GM19240 (cell line): ENCODE data around the gene GSN.

Source experiments
- DNase-seq: peaks from one replicate; pipeline ENCODE4 v3.0.0; 2011; ENCODE audit warnings: low spot score; ENCODE audit not compliant: insufficient read length

The GSN gene

GRCh38 chr9:121350036-121350435, 82.1 kb downstream of the GSN start:
- DNase-seq = no peak

- no peak for DNase-seq
Observed at GRCh38 chr9:121350993-121351561, 83.1 kb downstream of the GSN start.

DNA sequence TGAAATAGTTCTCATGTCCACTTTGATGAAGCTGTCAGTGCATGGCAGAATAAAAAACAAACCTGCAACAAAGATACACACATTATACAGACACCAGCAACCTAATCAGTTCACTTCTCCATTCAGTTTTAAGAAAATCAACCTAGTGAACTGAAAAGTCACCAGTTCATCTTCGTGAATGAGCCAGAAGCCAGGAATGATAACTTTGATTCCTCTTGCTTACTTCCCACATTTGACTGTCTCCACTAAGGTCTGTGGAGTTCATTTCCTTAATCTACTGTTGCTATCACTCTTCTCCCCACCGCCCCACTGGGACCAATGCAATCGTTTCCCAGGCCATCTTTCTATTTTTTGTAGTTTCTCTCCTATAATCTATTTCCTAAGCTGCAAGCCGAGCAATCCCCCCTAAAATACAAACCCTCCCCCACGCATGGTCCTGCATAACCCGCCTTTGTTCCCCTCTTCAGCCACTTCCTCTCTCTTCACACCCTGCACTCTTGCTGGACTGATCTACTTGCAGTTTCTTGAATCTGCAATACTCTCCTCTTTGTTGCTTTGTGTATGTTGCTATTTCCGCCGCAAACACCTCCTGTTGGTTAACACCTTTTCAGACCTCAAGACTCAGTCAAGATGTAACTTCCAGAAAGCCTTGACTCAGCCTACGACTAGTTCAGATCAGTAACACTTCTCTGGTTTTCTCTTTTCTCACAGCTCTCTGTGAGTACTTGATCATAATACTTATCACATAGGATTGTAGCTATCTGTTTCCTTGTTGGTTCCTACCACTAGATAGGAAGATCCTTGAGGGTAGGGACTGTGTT, 85.5 kb downstream of the GSN start:
- no peak for DNase-seq

- DNase-seq = no peak
Observed at GRCh38 chr9:121354141-121354540, 86.2 kb downstream of the GSN start.

GRCh38 chr9:121354762-121355161, 86.8 kb downstream of the GSN start:
- no peak for DNase-seq

- DNase-seq = no peak
Observed at GRCh38 chr9:121357011-121357410, 89.0 kb downstream of the GSN start.

GRCh38 chr9:121358751-121359150, 90.8 kb downstream of the GSN start:
- no peak for DNase-seq

- no peak for DNase-seq
Observed at GRCh38 chr9:121359351-121360294, 91.7 kb downstream of the GSN start.

- DNase-seq = no peak
Observed at GRCh38 chr9:121360601-121361374, 92.8 kb downstream of the GSN start.

GRCh38 chr9:121362813-121363621, 95.1 kb downstream of the GSN start:
- DNase-seq = no peak

- DNase-seq = no peak
Observed at GRCh38 chr9:121363622-121363961, 95.6 kb downstream of the GSN start.

GRCh38 chr9:121364077-121364476, 96.1 kb downstream of the GSN start:
- no peak for DNase-seq

DNA sequence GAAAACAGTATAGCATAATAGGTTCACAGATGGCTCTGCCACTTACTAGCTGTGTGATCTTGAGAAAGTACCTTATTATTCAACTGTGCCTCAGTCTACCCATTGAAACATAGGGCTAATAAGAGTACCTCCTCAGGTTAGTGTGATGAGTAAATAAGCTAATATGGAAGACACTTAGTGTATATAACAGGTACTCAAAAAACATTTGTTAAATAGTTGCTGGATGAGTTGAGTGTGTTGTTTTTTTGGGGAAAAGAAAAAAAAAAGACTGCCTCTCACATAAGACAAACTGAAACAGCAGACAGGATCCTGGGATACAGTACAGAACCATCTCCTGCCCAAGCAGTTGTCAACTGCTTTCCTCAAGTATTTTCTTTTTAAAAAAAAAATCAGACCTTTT, 96.9 kb downstream of the GSN start:
- DNase-seq = no peak

- no peak for DNase-seq
Observed at GRCh38 chr9:121365564-121365963, 97.6 kb downstream of the GSN start.

GRCh38 chr9:121366611-121367192, 98.7 kb downstream of the GSN start:
- no peak for DNase-seq

GRCh38 chr9:121367306-121368137, 99.6 kb downstream of the GSN start:
- no peak for DNase-seq

DNA sequence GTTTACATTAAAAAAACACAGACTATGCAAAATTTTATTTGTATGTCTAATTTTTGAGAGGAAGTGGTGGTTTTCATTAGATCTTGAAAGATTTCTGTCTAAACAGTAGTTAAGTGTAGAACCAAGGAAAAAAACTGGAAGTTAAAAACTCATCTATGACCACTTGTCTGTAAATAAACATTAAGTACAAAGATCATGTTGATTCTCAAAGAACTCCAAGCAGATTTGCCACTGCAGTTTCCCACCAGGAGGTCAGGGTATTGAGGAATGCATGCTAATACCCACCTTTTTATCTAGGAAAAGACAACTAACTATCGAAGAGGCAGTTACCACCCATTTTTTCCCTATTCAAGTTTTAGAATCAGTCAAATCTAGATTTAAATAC, 100.2 kb downstream of the GSN start:
- no peak for DNase-seq

DNA sequence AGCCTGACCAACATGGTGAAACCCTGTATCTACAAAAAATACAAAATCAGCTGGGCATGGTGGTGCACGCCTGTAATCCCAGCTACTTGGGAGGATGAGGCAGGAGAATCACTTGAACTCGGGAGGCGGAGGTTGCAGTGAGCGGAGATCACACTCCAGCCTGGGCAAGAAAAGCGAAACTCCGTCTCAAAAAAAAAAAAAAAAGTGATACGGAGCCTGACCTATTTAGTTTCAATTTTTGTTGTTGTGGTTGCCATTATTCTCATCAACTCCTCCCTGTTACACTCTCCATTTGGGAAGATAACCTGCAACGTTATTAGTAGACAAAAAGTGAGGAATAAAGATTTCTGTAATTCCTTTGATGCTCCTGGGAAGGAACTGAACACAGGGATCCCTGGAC, 100.8 kb downstream of the GSN start:
- DNase-seq = no peak

GRCh38 chr9:121369595-121370265, 101.8 kb downstream of the GSN start, which contains the start of gene STOM:
Gene STOM, minus strand, starts transcription at chr9:121370250. Its CDS starts 63 bp downstream, at chr9:121370187.
- no peak for DNase-seq
